OCI-LY7 (cell line): Measurements from ENCODE around the gene KCNQ1OT1.

ENCODE experiments used
- CTCF ChIP-seq: fragments of 200-600 bp; sonication (generic); conservative IDR thresholded peaks from 2 replicates; pipeline ENCODE4 v1.5.1; 2014; ENCODE audit warnings: mild to moderate bottlenecking, antibody characterized with exemption, low read length, moderate library complexity, mixed read lengths
- EZH2phosphoT487 ChIP-seq: fragments of 200-600 bp; sonication (generic); IDR thresholded peaks from 2 replicates; pipeline ENCODE4 v1.6.1; 2018; ENCODE audit warnings: low read depth, borderline replicate concordance, mild to moderate bottlenecking, mixed run types, antibody characterized with exemption, low read length, moderate library complexity, mixed read lengths

- TF ChIP-seq CTCF = no peak
- TF ChIP-seq EZH2phosphoT487 = no peak
Observed at GRCh38 chr11:2649848-2650247, 49.9 kb downstream of the KCNQ1OT1 start.
